ENCODE data around the gene CALHM4.
"Not testable (repeated sequence)": the region's sequence is repeated elsewhere in the genome, so short reads cannot be mapped to it uniquely, and the experiment has no call there.

CALHM4 gene

GRCh38 chr6:116578335-116578734 is 24.8 kb downstream of the CALHM4 start:
- no peak for DNase-seq

GRCh38 chr6:116579143-116579542 is 25.6 kb downstream of the CALHM4 start:
- DNase-seq = no peak

- DNase-seq = no peak
These were observed 26.6 kb downstream of the CALHM4 start for GRCh38 chr6:116580198-116580597.

- DNase-seq = no peak
These were observed 32.7 kb downstream of the CALHM4 start for GRCh38 chr6:116586276-116586675.

- no peak for DNase-seq
These were observed 33.2 kb downstream of the CALHM4 start for GRCh38 chr6:116586738-116587137.

GRCh38 chr6:116595247-116595646 is 41.7 kb downstream of the CALHM4 start:
- DNase-seq = no peak

GRCh38 chr6:116596815-116597214 is 43.3 kb downstream of the CALHM4 start:
- no peak for DNase-seq

- DNase-seq = not testable (repeated sequence)
These were observed 50.4 kb downstream of the CALHM4 start for GRCh38 chr6:116603916-116604315.

GRCh38 chr6:116604868-116605267 is 51.3 kb downstream of the CALHM4 start:
- DNase-seq = not testable (repeated sequence)

- no peak for DNase-seq
These were observed 52.4 kb downstream of the CALHM4 start for GRCh38 chr6:116605935-116606334.
